ENCODE measurements around the gene FAM107B. TPM values are rescaled to one million over a fixed set of nuclear protein-coding genes. Genes with fewer than 3 reads are reported as not detected.

FAM107B gene
- total and polyA plus RNA-seq, 2 of the 8 experiments (the other 6 are each of a cell fraction or from before 2014, with no cell fraction given): 7.5 to 28.1 TPM

DNA sequence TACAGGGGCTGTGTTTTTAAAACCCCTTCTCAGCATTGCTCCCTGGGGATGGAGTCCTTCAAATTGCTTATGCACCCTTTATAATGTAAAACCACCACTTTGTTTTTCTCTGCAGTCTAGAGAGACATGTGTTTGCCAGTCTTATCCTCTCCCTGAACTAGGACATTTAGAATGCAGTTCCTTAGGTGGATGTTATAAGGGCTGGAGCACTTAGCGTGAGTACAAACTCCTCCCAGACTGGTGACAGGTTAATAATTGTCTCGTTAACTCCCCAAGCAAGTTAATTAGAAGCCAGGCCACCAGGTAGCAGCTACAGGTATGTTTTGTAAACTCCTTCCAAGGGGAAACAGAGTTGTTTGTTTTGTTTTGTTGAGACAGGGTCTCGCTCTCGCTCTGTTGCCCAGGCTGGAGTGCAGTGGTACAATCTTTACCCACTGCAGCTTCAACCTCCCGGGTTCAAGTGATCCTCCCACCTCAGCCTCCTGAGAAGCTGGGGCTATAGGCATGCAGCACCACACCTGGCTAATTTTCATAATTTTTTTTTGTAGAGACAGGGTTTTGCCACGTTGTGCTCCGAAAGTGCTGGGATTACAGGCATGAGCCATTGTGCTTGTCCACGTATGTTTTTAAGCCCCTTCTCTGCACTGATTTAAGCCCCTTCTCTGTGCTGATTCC lies 100.2 kb downstream of the FAM107B start:
- no peak overlapping the region for H2BK12ac ChIP-seq (ENCODE audit: low read depth, low read length)
- H3K36me3 ChIP-seq (ENCODE audit: control insufficient read depth in 2 of 4, insufficient read depth in 4 of 4, low read length in 3 of 4): no peaks in the 10 kb centered on the region
- no peak overlapping the region for H4K91ac ChIP-seq (replicated peaks; ENCODE audit: insufficient read length, low read length)
- H3K79me2 ChIP-seq (ENCODE audit: control insufficient read depth in 1 of 2, insufficient read depth in 2 of 2, low read length in 2 of 2): no peaks in the 10 kb centered on the region
- no peaks in the 10 kb centered on the region for H3K79me1 ChIP-seq (ENCODE audit: low read depth, low read length)
- CTCF ChIA-PET (ENCODE audit: partially characterized antibody): no interaction called here
- no peak overlapping the region for H3K4ac ChIP-seq (replicated peaks; ENCODE audit: insufficient read length, low read depth, low read length)
- H2AFZ ChIP-seq (ENCODE audit: low read length): no peak overlapping the region
- no peak overlapping the region for H2BK120ac ChIP-seq (replicated peaks; ENCODE audit: low read depth, low read length)
- no peaks in the 10 kb centered on the region; the same call in 1 of the 2 replicates for H3K23me2 ChIP-seq (ENCODE audit: low read depth, low read length)
- FAIRE-seq (peak; percentile 73), DNase-seq (ENCODE audit: low read depth in 1 of 2, low spot score in 2 of 2) (no peak)
- peaks cover 5 to 15% (median 9%) of the 10 kb centered on the region in 4 experiments; a peak in 6 of 7 replicates for H3K4me1 ChIP-seq (replicated peaks in 1 of 4; ENCODE audit: control insufficient read depth in 3 of 4, insufficient read depth in 4 of 4, low read length in 3 of 4)
- H2BK20ac ChIP-seq (ENCODE audit: low read length): 0 out of 2 replicates have a peak overlapping the region, but pooled peaks have one; percentile 44
- H3K56ac ChIP-seq (replicated peaks; ENCODE audit: insufficient read length, low read depth, low read length): no peak overlapping the region
- H2BK15ac ChIP-seq (ENCODE audit: low read length): no peak overlapping the region
- no peaks in the 10 kb centered on the region for H3K9me3 ChIP-seq (ENCODE audit: insufficient read depth in 2 of 2, low read depth in 1 of 2, low read length in 1 of 2)
- peak overlapping the region; percentile 49 to 51 for H3K4me2 ChIP-seq (ENCODE audit: insufficient read depth in 1 of 2, low read depth in 2 of 2, low read length in 2 of 2)
- H3K4me3 ChIP-seq (ENCODE audit: extremely low read depth in 1 of 4, insufficient read depth in 2 of 4, low read depth in 3 of 4, low read length in 4 of 4): peak overlapping the region in 3 of 4 experiments; percentile 4 to 7 (median 7); a peak in 2 of 8 replicates
- no peak overlapping the region for H4K8ac ChIP-seq (ENCODE audit: extremely low read depth, insufficient read depth, low read length)
- H3K18ac ChIP-seq (ENCODE audit: extremely low read depth, low read length): no peak overlapping the region; the same call in 1 of the 2 replicates
- H2AK5ac ChIP-seq (ENCODE audit: low read depth, low read length): no peak overlapping the region
- no peaks in the 10 kb centered on the region for H4K20me1 ChIP-seq (replicated peaks in 1 of 2; ENCODE audit: control insufficient read depth in 1 of 2, insufficient read depth in 2 of 2, low read length in 2 of 2)
- H2BK5ac ChIP-seq (ENCODE audit: low read depth, low read length): no peak overlapping the region
- no peak overlapping the region for H4K5ac ChIP-seq (ENCODE audit: insufficient read length, low read depth, low read length)
- H3K9ac ChIP-seq (replicated peaks in 1 of 4; ENCODE audit: extremely low read depth in 1 of 4, low read depth in 3 of 4, low read length in 3 of 4): no peak overlapping the region
- 0 out of 2 replicates have a peak, but pooled peaks have one; percentile 51 for TF ChIP-seq POU5F1 (IDR thresholded peaks at IDR 0.05; ENCODE audit: low read depth, low read length)
- no peak for TF ChIP-seq POLR2A (IDR thresholded peaks at IDR 0.05; ENCODE audit: control extremely low read depth in 1 of 2, low read depth in 2 of 2, low read length in 2 of 2)
- no peaks in the 10 kb centered on the region for H3K27me3 ChIP-seq (replicated peaks in 1 of 4; ENCODE audit: control insufficient read depth in 3 of 4, extremely low read depth in 1 of 4, insufficient read depth in 3 of 4, low read length in 3 of 4)
- no peak overlapping the region for H3K23ac ChIP-seq (ENCODE audit: insufficient read length)
- H3K27ac ChIP-seq (ENCODE audit: low read depth, low read length): no peak overlapping the region
- POLR2A ChIA-PET (ENCODE audit: partially characterized antibody): interaction anchor here (1.5 kb wide), 1 partner anchor 489 kb away, joined by 3 read pairs; no protein-coding TSS in a partner anchor
- H3K14ac ChIP-seq (ENCODE audit: insufficient read length): no peak overlapping the region
- WGBS, 2 experiments (ENCODE audit: extremely low coverage in 1 of 2, insufficient coverage in 1 of 2, insufficient read length in 1 of 2, insufficient replicate concordance in 2 of 2, low coverage in 1 of 2, low lambda C conversion rate in 2 of 2, missing lambda C conversion rate in 1 of 2): 66% methylated on average over 8 of the region's 8 CpGs; no CpG with 5 or more reads in 1 of the 2 experiments

All from H1 (cell line).